ENCODE measurements around the gene GPRC5A.

The GPRC5A gene

GRCh38 chr12:12885096-12885792 is 6.1 kb upstream of the GPRC5A start:
- DNase-seq (ENCODE audit: low spot score) = no peak

- no peak for DNase-seq (ENCODE audit: low spot score)
Measured at GRCh38 chr12:12887471-12887870, 3.9 kb upstream of the GPRC5A start.

- DNase-seq (ENCODE audit: low spot score) = no peak
Measured at GRCh38 chr12:12889701-12890100, 1.7 kb upstream of the GPRC5A start.

GRCh38 chr12:12890543-12891079 is 751 bp upstream of the GPRC5A start:
- DNase-seq (ENCODE audit: low spot score) = peak; percentile 24

- DNase-seq (ENCODE audit: low spot score) = no peak
Measured at GRCh38 chr12:12891881-12892355, 556 bp downstream of the GPRC5A start.

- no peak for DNase-seq (ENCODE audit: low spot score)
Measured at GRCh38 chr12:12892681-12893141, 1.3 kb downstream of the GPRC5A start.

- DNase-seq (ENCODE audit: low spot score) = no peak
Measured at GRCh38 chr12:12893438-12893837, 2.1 kb downstream of the GPRC5A start.

GRCh38 chr12:12896260-12896659 is 4.9 kb downstream of the GPRC5A start:
- no peak for DNase-seq (ENCODE audit: low spot score)

- no peak for DNase-seq (ENCODE audit: low spot score)
Measured at GRCh38 chr12:12897302-12897701, 5.9 kb downstream of the GPRC5A start.

GRCh38 chr12:12898136-12898717 is 6.9 kb downstream of the GPRC5A start:
- no peak for DNase-seq (ENCODE audit: low spot score)

GRCh38 chr12:12898911-12899511 is 7.6 kb downstream of the GPRC5A start:
- DNase-seq (ENCODE audit: low spot score) = no peak

GRCh38 chr12:12899530-12900380 is 8.4 kb downstream of the GPRC5A start:
- no peak for DNase-seq (ENCODE audit: low spot score)

- no peak for DNase-seq (ENCODE audit: low spot score)
Measured at GRCh38 chr12:12900786-12901157, 9.4 kb downstream of the GPRC5A start.

GRCh38 chr12:12901158-12901791 is 9.9 kb downstream of the GPRC5A start:
- DNase-seq (ENCODE audit: low spot score) = no peak

- DNase-seq (ENCODE audit: low spot score) = no peak
Measured at GRCh38 chr12:12902036-12902435, 10.7 kb downstream of the GPRC5A start.

GRCh38 chr12:12903642-12904609 is 12.6 kb downstream of the GPRC5A start:
- no peak for DNase-seq (ENCODE audit: low spot score)

GRCh38 chr12:12907552-12907951 is 16.2 kb downstream of the GPRC5A start:
- no peak for DNase-seq (ENCODE audit: low spot score)

- no peak for DNase-seq (ENCODE audit: low spot score)
Measured at GRCh38 chr12:12908252-12908651, 16.9 kb downstream of the GPRC5A start.

- DNase-seq (ENCODE audit: low spot score) = no peak
Measured at GRCh38 chr12:12908711-12909110, 17.3 kb downstream of the GPRC5A start.

GRCh38 chr12:12909228-12909994 is 18.0 kb downstream of the GPRC5A start:
- DNase-seq (ENCODE audit: low spot score) = no peak

Measured in CD4-positive, alpha-beta T cell treated with Interleukin-2 at 100 ng/mL for 4 hours (primary cell).